WTC11 (cell line): ENCODE data around the gene GJD4. TPM values are rescaled to one million over a fixed set of nuclear protein-coding genes. Genes with fewer than 3 reads are reported as not detected.

ENCODE experiments used
- ATAC-seq: fragments of 200-7000 bp; cut with Tn5 transposase; 2 replicates; pipeline ENCODE4 v1.10.0; 2021; ENCODE audit warnings: mild to moderate bottlenecking, moderate library complexity
- CTCF ChIA-PET: fragments of 300-600 bp; sonication (Branson Sonifier 250); formaldehyde crosslinking; loops from one replicate; lab custom pipeline; 2021; ENCODE audit warnings: antibody characterized with exemption; lab: Charles Lee
- POLR2A ChIA-PET: fragments of 350-600 bp; sonication (Branson Sonifier 250); formaldehyde crosslinking; loops from one replicate; lab custom pipeline; 2021; ENCODE audit warnings: antibody characterized with exemption; lab: Charles Lee
- DNase-seq: peaks from one replicate; pipeline ENCODE4 v3.0.0; 2021; ENCODE audit warnings: low spot score
- H3K27ac Mint-ChIP-seq: 2 replicates; pipeline ENCODE4 v1.8.0; 2021; ENCODE audit warnings: mixed read lengths
- H3K27me3 Mint-ChIP-seq: 2 replicates; pipeline ENCODE4 v1.8.0; 2021; ENCODE audit warnings: low read depth, mild to moderate bottlenecking, moderate library complexity, mixed read lengths
- H3K36me3 Mint-ChIP-seq: 2 replicates; pipeline ENCODE4 v1.8.0; 2021; ENCODE audit warnings: mixed read lengths
- H3K4me1 Mint-ChIP-seq: 2 replicates; pipeline ENCODE4 v1.8.0; 2022; ENCODE audit warnings: mixed read lengths
- H3K4me3 Mint-ChIP-seq: 2 replicates; pipeline ENCODE4 v1.8.0; 2021; ENCODE audit warnings: mild to moderate bottlenecking, moderate library complexity, mixed read lengths
- H3K9me3 Mint-ChIP-seq: 2 replicates; pipeline ENCODE4 v1.8.0; 2021; ENCODE audit warnings: mixed read lengths
- EMX1 ChIP-seq: fragments of 250-450 bp; sonication (Bioruptor Pico); IDR thresholded peaks from 2 replicates; pipeline ENCODE4 v1.8.0; 2021; ENCODE audit warnings: mild to moderate bottlenecking
- ERG ChIP-seq: fragments of 250-450 bp; sonication (Bioruptor Pico); IDR thresholded peaks from 2 replicates; pipeline ENCODE4 v1.8.0; 2021; ENCODE audit warnings: mild to moderate bottlenecking
- ETV6 ChIP-seq: sonication (generic); formaldehyde crosslinking; IDR thresholded peaks from 2 replicates; pipeline ENCODE4 v1.8.1; 2022; ENCODE audit warnings: mild to moderate bottlenecking, missing genetic modification reagents
- GRHL2 ChIP-seq: fragments of 250-450 bp; sonication (Bioruptor Pico); IDR thresholded peaks from 2 replicates; pipeline ENCODE4 v1.8.0; 2022; ENCODE audit warnings: mild to moderate bottlenecking, moderate library complexity; ENCODE audit not compliant: insufficient replicate concordance, severe bottlenecking
- NFATC4 ChIP-seq: fragments of 250-450 bp; sonication (Bioruptor Pico); IDR thresholded peaks from 2 replicates; pipeline ENCODE4 v1.9.0; 2021; ENCODE audit warnings: mild to moderate bottlenecking
- NFE2L1 ChIP-seq: sonication (generic); formaldehyde crosslinking; IDR thresholded peaks from 2 replicates; pipeline ENCODE4 v1.8.1; 2023; ENCODE audit warnings: missing genetic modification reagents
- NR1H2 ChIP-seq: sonication (generic); formaldehyde crosslinking; IDR thresholded peaks from 2 replicates; pipeline ENCODE4 v1.9.0; 2021; ENCODE audit warnings: mild to moderate bottlenecking, moderate library complexity, missing genetic modification reagents
- OVOL2 ChIP-seq: fragments of 250-450 bp; sonication (Bioruptor Pico); IDR thresholded peaks from 2 replicates; pipeline ENCODE4 v1.9.0; 2021; ENCODE audit warnings: mild to moderate bottlenecking, borderline replicate concordance
- PRRX2 ChIP-seq: fragments of 250-450 bp; sonication (Bioruptor Pico); IDR thresholded peaks from 2 replicates; pipeline ENCODE4 v1.8.0; 2021; ENCODE audit warnings: mild to moderate bottlenecking
- RELA ChIP-seq: sonication (generic); formaldehyde crosslinking; IDR thresholded peaks from 2 replicates; pipeline ENCODE4 v1.8.1; 2022; ENCODE audit warnings: missing genetic modification reagents, mild to moderate bottlenecking, borderline replicate concordance
- TCF7 ChIP-seq: sonication (generic); formaldehyde crosslinking; IDR thresholded peaks from 2 replicates; pipeline ENCODE4 v1.8.0; 2022; ENCODE audit warnings: mild to moderate bottlenecking, low read depth, missing genetic modification reagents, moderate library complexity
- USF1 ChIP-seq: sonication (generic); formaldehyde crosslinking; IDR thresholded peaks from 2 replicates; pipeline ENCODE4 v1.8.0; 2022; ENCODE audit warnings: mild to moderate bottlenecking, missing genetic modification reagents
- ZNF219 ChIP-seq: sonication (generic); formaldehyde crosslinking; IDR thresholded peaks from 2 replicates; pipeline ENCODE4 v1.8.0; 2023; ENCODE audit warnings: missing genetic modification reagents, mild to moderate bottlenecking, borderline replicate concordance
- ZNF396 ChIP-seq: fragments of 250-450 bp; sonication (Bioruptor Pico); IDR thresholded peaks from 2 replicates; pipeline ENCODE4 v1.8.0; 2021; ENCODE audit warnings: mild to moderate bottlenecking, moderate library complexity, borderline replicate concordance
- ZNF423 ChIP-seq: fragments of 250-450 bp; sonication (Bioruptor Pico); IDR thresholded peaks from 2 replicates; pipeline ENCODE4 v2.1.2; 2022; ENCODE audit warnings: mild to moderate bottlenecking, moderate library complexity
- ZNF425 ChIP-seq: fragments of 250-450 bp; sonication (Bioruptor Pico); conservative IDR thresholded peaks from 2 replicates; pipeline ENCODE4 v1.9.0; 2021; ENCODE audit warnings: mild to moderate bottlenecking
- total RNA-seq: library from RNA; stranded (reverse); gene quantifications from 3 replicates; pipeline ENCODE4 v1.2.3, GENCODE V29; 2021
- TF ChIP-seq, protein P1 (sequence below): sonication (generic); formaldehyde crosslinking; IDR thresholded peaks from 2 replicates; pipeline ENCODE4 v1.8.0; 2022; ENCODE audit warnings: missing genetic modification reagents

Gene GJD4
- total RNA-seq, 1 experiment from 2014 or later: not detected

DNA sequence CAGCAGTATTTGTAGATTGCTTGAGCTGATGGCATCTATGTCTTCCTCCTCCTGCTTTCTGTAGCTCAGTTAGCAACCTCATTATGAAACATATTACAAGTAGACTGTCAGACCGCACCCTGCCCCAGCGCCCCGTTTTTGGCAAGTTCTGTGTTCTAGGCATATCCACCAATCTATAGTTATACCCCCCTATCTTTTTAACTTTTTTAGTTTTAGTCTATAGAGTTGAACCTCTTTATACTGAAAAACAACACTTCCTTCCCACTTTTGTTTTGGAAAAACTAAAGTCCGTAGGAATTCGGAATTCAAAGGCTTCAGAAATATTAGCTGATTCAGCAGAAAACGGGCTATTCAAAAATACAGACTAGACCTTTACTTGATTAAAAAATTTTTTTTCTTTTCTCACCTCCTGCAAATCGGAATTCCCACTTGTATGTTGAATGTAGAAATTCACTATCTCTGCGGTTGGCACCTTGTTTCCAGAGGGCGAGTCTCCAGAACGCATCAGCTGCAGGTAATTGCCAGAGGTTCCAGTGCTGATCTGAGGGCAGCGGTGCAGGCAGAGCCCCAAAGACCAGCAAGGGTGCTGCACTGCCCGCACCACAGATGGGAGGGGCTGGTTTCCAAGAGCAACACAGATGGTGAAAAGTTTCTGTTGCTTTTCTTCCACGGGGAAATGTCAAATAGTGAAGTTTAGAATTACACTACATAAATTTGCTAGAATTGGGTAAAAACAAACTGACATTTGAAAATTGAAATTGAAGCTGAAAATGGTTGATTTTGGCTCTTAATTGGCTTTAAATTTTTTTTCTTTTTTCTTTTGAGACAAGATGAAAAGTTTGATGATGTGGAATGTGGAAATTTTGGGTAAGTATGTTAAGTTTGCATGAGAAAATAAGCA, 39.2 kb downstream of the GJD4 start (continued):
- TF ChIP-seq RELA (CRISPR knock-in tag) (no peak), OVOL2 (no peak), NR1H2 (CRISPR knock-in tag) (no peak), ERG (no peak)

GRCh38 chr10:35650894-35651293, 45.8 kb downstream of the GJD4 start:
- ATAC-seq: no peak
- H3K27me3 Mint-ChIP-seq: no peaks in the 10 kb centered on the region; the same call in 1 of the 2 replicates

DNA sequence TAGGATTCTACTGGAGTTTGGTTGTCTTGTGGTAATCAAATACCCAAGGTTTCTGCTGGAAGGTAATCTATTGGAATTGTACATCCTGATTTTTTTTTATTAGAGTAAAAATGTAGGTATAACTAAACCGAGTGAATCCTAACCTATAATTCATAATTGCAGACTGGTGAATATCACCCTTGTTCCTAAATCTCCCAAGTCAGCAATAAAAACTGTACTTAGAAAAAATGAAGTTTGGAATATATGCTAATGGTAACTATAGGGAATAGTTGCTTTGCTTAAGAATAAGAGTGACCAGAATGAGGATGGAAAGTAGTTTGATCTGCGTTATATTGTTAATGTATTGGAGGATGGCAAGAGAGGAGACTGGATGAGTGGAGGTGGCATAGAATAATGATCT, 47.7 kb downstream of the GJD4 start:
- DNase-seq: no peak
- no peaks in the 10 kb centered on the region; the same call in 1 of the 2 replicates for H3K9me3 Mint-ChIP-seq
- no peaks in the 10 kb centered on the region for H3K36me3 Mint-ChIP-seq
- H3K27me3 Mint-ChIP-seq: no peaks in the 10 kb centered on the region; the same call in 1 of the 2 replicates
- no peak overlapping the region; the same call in 1 of the 2 replicates for H3K27ac Mint-ChIP-seq
- no peak for ATAC-seq
- peaks cover 4% of the 10 kb centered on the region for H3K4me1 Mint-ChIP-seq
- CTCF ChIA-PET: no interaction called here
- POLR2A ChIA-PET: no interaction called here
- no peak overlapping the region for H3K4me3 Mint-ChIP-seq
- TF ChIP-seq ZNF425 (CRISPR knock-in tag): no peak
- TF ChIP-seq, protein P1, sequence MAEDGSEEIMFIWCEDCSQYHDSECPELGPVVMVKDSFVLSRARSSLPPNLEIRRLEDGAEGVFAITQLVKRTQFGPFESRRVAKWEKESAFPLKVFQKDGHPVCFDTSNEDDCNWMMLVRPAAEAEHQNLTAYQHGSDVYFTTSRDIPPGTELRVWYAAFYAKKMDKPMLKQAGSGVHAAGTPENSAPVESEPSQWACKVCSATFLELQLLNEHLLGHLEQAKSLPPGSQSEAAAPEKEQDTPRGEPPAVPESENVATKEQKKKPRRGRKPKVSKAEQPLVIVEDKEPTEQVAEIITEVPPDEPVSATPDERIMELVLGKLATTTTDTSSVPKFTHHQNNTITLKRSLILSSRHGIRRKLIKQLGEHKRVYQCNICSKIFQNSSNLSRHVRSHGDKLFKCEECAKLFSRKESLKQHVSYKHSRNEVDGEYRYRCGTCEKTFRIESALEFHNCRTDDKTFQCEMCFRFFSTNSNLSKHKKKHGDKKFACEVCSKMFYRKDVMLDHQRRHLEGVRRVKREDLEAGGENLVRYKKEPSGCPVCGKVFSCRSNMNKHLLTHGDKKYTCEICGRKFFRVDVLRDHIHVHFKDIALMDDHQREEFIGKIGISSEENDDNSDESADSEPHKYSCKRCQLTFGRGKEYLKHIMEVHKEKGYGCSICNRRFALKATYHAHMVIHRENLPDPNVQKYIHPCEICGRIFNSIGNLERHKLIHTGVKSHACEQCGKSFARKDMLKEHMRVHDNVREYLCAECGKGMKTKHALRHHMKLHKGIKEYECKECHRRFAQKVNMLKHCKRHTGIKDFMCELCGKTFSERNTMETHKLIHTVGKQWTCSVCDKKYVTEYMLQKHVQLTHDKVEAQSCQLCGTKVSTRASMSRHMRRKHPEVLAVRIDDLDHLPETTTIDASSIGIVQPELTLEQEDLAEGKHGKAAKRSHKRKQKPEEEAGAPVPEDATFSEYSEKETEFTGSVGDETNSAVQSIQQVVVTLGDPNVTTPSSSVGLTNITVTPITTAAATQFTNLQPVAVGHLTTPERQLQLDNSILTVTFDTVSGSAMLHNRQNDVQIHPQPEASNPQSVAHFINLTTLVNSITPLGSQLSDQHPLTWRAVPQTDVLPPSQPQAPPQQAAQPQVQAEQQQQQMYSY (CRISPR knock-in tag): no peak
- no peak for TF ChIP-seq ZNF219 (CRISPR knock-in tag)
- TF ChIP-seq PRRX2 (CRISPR knock-in tag): no peak
- TF ChIP-seq NFE2L1: no peak
- TF ChIP-seq ETV6 (CRISPR knock-in tag): no peak
- TF ChIP-seq USF1 (CRISPR knock-in tag): no peak
- TF ChIP-seq ZNF396 (CRISPR knock-in tag): no peak
- no peak for TF ChIP-seq GRHL2
- no peak for TF ChIP-seq NFATC4
- no peak for TF ChIP-seq EMX1 (CRISPR knock-in tag)
- no peak for TF ChIP-seq ZNF423 (CRISPR knock-in tag)
- TF ChIP-seq, all 79 proteins: peak for 0

More at GRCh38 chr10:35650894-35651293, 45.8 kb downstream of the GJD4 start:
- no peak for TF ChIP-seq TCF7 (CRISPR knock-in tag)
- Mint-ChIP-seq H3K4me3 (no peak overlapping the region), H3K4me1 (no peaks in the 10 kb centered on the region), H3K36me3 (peaks cover 3% of the 10 kb centered on the region; the same call in 1 of the 2 replicates), H3K27ac (no peak overlapping the region), H3K9me3 (peaks cover 4% of the 10 kb centered on the region)
- POLR2A ChIA-PET: no interaction called here
- CTCF ChIA-PET: no interaction called here
- DNase-seq: no peak
